Measurements from ENCODE around the gene ATF6. TPM values are rescaled to one million over a fixed set of nuclear protein-coding genes. Genes with fewer than 3 reads are reported as not detected.

ATF6 gene
- total and polyA plus RNA-seq, 4 donors: 10.0 to 22.5 (median 13.4) TPM

DNA sequence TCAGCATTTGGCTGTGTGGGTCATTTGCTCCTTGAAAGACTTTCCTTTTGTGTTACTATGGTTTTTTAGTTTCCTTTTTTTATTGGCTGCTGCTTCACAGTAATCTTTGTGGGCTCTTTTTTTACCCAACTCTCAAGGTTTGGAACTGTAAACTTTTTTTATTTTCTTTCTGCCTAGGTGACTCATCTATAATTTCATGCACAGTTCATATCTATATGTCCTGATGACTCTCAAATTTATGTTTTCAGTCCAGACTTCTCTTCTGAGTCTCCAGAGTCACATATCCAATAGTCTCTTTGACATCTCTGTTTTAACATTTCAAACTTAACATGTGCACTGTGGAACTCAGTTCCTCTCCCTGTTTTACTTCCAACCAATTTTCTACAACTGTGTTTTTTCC lies 83.4 kb downstream of the ATF6 start:
- Histone ChIP-seq H3K9ac (ENCODE audit: low read depth in 1 of 2, low read length in 2 of 2) (no peak overlapping the region), H3K4me3 (ENCODE audit: low read depth in 1 of 3, low read length in 3 of 3) (no peak overlapping the region), H3K9me3 (ENCODE audit: control insufficient read depth in 4 of 4, low read length in 3 of 4) (no peaks in the 10 kb centered on the region), H3K27me3 (ENCODE audit: control insufficient read depth in 4 of 4, insufficient read depth in 4 of 4, low read length in 3 of 4) (no peaks in the 10 kb centered on the region), H3K36me3 (ENCODE audit: control insufficient read depth in 4 of 4, insufficient read depth in 3 of 4, low read depth in 1 of 4, low read length in 3 of 4) (peaks cover 7 to 31% (median 24%) of the 10 kb centered on the region in 4 donors), H3K4me1 (ENCODE audit: control insufficient read depth in 4 of 4, insufficient read depth in 4 of 4, low read length in 3 of 4) (no peaks in the 10 kb centered on the region), H3K27ac (ENCODE audit: low read depth in 1 of 2, low read length in 2 of 2) (no peak overlapping the region)
- DNase-seq (ENCODE audit: low spot score): no peak
- TF ChIP-seq GABPA (IDR thresholded peaks at IDR 0.05 in 1 of 2, conservative IDR thresholded peaks at IDR 0.05 in 1 of 2) (no peak), FOXA1 (IDR thresholded peaks at IDR 0.05) (no peak), SP1 (IDR thresholded peaks at IDR 0.05) (no peak), EGR1 (IDR thresholded peaks at IDR 0.05; ENCODE audit: low read depth in 2 of 2) (no peak)

DNA sequence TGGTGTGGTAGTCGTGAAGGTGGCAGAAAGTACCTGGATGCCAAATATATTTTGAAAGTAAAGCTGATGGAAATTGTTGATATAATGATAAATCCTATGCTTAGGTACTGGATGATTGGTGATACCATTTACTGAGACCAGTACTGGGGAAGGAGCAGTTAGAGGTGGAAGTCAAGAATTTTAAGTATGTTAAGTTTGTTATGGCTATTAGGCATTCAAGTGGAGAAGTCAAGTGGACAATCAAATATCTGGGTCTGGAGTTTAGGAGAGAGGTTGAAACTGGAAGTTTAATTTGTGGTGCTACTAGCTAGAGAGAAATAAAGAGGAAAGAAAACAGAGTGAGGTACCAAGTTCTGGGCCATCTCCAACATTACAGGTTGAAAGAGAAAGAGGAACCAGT lies 89.1 kb downstream of the ATF6 start:
- no peaks in the 10 kb centered on the region for H3K27me3 ChIP-seq (ENCODE audit: control insufficient read depth in 4 of 4, insufficient read depth in 4 of 4, low read length in 3 of 4)
- H3K9me3 ChIP-seq (ENCODE audit: control insufficient read depth in 4 of 4, low read length in 3 of 4): no peaks in the 10 kb centered on the region
- no peak overlapping the region for H3K27ac ChIP-seq (ENCODE audit: low read depth in 1 of 2, low read length in 2 of 2)
- H3K4me1 ChIP-seq (ENCODE audit: control insufficient read depth in 4 of 4, insufficient read depth in 4 of 4, low read length in 3 of 4): no peaks in the 10 kb centered on the region
- no peak for DNase-seq (ENCODE audit: low spot score)
- H3K4me3 ChIP-seq (ENCODE audit: low read depth in 1 of 3, low read length in 3 of 3): no peak overlapping the region
- 97% methylated on average over 1 of the region's 1 CpG for WGBS
- TF ChIP-seq RAD21 (IDR thresholded peaks at IDR 0.05) (no peak), EGR1 (IDR thresholded peaks at IDR 0.05; ENCODE audit: low read depth in 2 of 2) (no peak), FOXA1 (IDR thresholded peaks at IDR 0.05) (no peak), YY1 (IDR thresholded peaks at IDR 0.05) (no peak), TAF1 (conservative IDR thresholded peaks at IDR 0.05) (no peak), RXRA (IDR thresholded peaks at IDR 0.05) (no peak), JUND (IDR thresholded peaks at IDR 0.05) (no peak), FOXA2 (IDR thresholded peaks at IDR 0.05) (no peak), HNF4A (conservative IDR thresholded peaks at IDR 0.05) (no peak), NR2F2 (IDR thresholded peaks at IDR 0.05) (no peak), SP1 (IDR thresholded peaks at IDR 0.05) (no peak), GABPA (IDR thresholded peaks at IDR 0.05 in 1 of 2, conservative IDR thresholded peaks at IDR 0.05 in 1 of 2) (no peak), HNF4G (IDR thresholded peaks at IDR 0.05) (no peak)
- TF ChIP-seq, protein P1, sequence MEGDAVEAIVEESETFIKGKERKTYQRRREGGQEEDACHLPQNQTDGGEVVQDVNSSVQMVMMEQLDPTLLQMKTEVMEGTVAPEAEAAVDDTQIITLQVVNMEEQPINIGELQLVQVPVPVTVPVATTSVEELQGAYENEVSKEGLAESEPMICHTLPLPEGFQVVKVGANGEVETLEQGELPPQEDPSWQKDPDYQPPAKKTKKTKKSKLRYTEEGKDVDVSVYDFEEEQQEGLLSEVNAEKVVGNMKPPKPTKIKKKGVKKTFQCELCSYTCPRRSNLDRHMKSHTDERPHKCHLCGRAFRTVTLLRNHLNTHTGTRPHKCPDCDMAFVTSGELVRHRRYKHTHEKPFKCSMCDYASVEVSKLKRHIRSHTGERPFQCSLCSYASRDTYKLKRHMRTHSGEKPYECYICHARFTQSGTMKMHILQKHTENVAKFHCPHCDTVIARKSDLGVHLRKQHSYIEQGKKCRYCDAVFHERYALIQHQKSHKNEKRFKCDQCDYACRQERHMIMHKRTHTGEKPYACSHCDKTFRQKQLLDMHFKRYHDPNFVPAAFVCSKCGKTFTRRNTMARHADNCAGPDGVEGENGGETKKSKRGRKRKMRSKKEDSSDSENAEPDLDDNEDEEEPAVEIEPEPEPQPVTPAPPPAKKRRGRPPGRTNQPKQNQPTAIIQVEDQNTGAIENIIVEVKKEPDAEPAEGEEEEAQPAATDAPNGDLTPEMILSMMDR (IDR thresholded peaks at IDR 0.05; ENCODE audit: low read depth, low read length, missing input control): no peak
- TF ChIP-seq, protein P2, sequence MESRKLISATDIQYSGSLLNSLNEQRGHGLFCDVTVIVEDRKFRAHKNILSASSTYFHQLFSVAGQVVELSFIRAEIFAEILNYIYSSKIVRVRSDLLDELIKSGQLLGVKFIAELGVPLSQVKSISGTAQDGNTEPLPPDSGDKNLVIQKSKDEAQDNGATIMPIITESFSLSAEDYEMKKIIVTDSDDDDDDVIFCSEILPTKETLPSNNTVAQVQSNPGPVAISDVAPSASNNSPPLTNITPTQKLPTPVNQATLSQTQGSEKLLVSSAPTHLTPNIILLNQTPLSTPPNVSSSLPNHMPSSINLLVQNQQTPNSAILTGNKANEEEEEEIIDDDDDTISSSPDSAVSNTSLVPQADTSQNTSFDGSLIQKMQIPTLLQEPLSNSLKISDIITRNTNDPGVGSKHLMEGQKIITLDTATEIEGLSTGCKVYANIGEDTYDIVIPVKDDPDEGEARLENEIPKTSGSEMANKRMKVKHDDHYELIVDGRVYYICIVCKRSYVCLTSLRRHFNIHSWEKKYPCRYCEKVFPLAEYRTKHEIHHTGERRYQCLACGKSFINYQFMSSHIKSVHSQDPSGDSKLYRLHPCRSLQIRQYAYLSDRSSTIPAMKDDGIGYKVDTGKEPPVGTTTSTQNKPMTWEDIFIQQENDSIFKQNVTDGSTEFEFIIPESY (IDR thresholded peaks at IDR 0.05): no peak
- TF ChIP-seq, protein P3, sequence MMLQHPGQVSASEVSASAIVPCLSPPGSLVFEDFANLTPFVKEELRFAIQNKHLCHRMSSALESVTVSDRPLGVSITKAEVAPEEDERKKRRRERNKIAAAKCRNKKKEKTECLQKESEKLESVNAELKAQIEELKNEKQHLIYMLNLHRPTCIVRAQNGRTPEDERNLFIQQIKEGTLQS (IDR thresholded peaks at IDR 0.05): no peak
- TF ChIP-seq, protein P4, sequence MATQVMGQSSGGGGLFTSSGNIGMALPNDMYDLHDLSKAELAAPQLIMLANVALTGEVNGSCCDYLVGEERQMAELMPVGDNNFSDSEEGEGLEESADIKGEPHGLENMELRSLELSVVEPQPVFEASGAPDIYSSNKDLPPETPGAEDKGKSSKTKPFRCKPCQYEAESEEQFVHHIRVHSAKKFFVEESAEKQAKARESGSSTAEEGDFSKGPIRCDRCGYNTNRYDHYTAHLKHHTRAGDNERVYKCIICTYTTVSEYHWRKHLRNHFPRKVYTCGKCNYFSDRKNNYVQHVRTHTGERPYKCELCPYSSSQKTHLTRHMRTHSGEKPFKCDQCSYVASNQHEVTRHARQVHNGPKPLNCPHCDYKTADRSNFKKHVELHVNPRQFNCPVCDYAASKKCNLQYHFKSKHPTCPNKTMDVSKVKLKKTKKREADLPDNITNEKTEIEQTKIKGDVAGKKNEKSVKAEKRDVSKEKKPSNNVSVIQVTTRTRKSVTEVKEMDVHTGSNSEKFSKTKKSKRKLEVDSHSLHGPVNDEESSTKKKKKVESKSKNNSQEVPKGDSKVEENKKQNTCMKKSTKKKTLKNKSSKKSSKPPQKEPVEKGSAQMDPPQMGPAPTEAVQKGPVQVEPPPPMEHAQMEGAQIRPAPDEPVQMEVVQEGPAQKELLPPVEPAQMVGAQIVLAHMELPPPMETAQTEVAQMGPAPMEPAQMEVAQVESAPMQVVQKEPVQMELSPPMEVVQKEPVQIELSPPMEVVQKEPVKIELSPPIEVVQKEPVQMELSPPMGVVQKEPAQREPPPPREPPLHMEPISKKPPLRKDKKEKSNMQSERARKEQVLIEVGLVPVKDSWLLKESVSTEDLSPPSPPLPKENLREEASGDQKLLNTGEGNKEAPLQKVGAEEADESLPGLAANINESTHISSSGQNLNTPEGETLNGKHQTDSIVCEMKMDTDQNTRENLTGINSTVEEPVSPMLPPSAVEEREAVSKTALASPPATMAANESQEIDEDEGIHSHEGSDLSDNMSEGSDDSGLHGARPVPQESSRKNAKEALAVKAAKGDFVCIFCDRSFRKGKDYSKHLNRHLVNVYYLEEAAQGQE (IDR thresholded peaks at IDR 0.05): no peak
- TF ChIP-seq, protein P5, sequence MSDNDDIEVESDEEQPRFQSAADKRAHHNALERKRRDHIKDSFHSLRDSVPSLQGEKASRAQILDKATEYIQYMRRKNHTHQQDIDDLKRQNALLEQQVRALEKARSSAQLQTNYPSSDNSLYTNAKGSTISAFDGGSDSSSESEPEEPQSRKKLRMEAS (IDR thresholded peaks at IDR 0.05): no peak
- no peak overlapping the region for H3K9ac ChIP-seq (ENCODE audit: low read depth in 1 of 2, low read length in 2 of 2)
- peaks cover 2 to 29% (median 26%) of the 10 kb centered on the region in 4 donors for H3K36me3 ChIP-seq (ENCODE audit: control insufficient read depth in 4 of 4, insufficient read depth in 3 of 4, low read depth in 1 of 4, low read length in 3 of 4)

Measured in liver (tissue), 9 donors.